ENCODE measurements around the gene NAXD.

DNA sequence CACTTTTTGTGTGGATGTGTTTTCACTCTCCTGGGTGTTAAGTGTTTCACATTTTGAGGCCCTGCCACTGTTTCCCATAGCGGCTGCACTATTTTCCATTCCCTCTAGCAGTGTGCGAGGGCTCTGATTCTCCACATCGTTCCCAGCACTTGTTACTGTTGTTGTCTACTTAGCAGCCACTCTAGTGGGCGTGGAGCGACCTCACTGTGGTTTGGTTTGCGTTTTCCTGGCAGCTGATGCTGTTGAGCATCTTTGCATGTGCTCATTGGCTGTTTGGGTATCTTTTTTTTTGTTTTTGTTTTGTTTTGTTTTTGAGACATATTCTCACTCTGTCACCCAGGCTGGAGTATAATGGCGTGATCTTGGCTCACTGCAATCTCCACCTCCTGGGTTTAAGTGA is 14.4 kb downstream of the NAXD start:
- TF ChIP-seq, protein P1, sequence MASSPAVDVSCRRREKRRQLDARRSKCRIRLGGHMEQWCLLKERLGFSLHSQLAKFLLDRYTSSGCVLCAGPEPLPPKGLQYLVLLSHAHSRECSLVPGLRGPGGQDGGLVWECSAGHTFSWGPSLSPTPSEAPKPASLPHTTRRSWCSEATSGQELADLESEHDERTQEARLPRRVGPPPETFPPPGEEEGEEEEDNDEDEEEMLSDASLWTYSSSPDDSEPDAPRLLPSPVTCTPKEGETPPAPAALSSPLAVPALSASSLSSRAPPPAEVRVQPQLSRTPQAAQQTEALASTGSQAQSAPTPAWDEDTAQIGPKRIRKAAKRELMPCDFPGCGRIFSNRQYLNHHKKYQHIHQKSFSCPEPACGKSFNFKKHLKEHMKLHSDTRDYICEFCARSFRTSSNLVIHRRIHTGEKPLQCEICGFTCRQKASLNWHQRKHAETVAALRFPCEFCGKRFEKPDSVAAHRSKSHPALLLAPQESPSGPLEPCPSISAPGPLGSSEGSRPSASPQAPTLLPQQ (tag by site-specific recombination; IDR thresholded peaks at IDR 0.05), result no peak
- TF ChIP-seq ZNF837 (tag by site-specific recombination; IDR thresholded peaks at IDR 0.05) (no peak), ZNF768 (tag by site-specific recombination; IDR thresholded peaks at IDR 0.05) (no peak), ZNF654 (tag by site-specific recombination; IDR thresholded peaks at IDR 0.05; ENCODE audit: low read depth) (no peak)
